ENCODE results near the gene MBNL2.

Gene MBNL2

DNA sequence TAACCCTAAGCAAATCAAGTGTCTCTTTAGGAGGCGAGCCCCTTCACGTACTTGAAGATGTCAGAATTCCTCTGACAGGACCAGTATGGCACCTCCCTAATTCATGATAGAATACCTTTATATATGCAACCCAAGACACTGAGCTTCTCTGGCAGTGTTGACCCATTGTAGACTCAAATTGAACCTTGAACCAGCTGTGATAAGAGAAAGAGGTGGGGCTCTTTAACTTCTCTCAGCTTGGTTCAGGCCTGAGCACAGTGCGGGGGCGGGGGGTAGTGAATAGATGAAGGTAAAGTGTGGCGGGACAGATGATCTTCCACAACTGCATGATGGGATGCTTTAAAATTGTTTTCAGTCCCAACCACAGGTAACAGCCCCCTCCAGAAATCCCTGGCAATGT, 12.1 kb downstream of the MBNL2 start:
- no peak for DNase-seq (ENCODE audit: low read depth)

DNA sequence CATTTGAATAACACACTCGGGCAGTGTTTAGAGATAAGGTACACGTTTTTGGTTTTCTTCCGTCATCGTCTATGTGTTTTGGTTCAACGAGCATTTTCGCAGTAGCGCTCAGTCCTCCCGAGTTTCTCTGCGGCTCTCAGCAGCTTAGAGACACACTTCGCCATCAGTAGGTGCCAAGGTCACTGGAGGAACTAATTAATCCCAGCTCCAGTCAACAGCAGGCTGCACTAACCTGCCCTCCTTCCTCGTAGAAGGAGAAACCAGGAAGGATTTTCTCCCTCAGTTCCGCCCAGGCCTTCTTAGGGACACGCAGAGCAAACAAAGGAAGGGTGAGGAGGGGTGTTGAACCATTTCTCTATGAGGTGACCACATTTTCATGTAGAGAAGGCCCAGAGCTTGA, 12.6 kb downstream of the MBNL2 start:
- no peak for DNase-seq (ENCODE audit: low read depth)

DNA sequence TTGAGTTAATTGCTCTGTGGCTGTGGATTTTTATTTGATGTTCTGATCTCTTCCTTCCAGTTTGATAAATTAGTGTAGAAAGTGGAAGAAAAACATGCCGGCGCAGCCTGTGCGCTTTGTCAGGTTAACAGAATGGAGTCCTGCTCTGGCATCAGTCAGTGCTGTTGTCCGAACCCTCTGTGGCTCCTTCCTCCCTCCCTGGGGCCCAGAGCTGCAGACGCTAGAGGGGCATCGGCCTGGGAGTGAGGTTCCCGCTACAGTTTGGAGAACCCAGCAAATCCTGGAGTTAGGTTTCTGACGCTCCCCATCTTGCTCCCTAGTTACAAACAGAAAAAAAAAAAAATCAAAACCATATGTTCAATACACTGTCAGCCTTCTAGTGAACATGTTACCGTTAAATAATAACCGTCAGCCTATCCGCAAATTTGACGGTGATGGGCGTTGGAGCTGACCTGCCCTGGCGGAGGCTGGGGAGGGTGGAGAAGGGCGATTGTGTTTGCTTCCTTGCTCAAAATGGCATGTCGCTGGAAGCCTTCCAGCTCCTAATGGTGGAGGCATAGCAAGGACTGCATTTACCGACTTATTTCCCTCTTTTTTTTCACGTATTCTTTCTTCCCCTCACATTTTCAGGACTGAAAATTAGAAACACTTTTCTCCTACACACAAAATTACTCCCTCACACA, 13.6 kb downstream of the MBNL2 start:
- DNase-seq (ENCODE audit: low read depth): no peak

DNA sequence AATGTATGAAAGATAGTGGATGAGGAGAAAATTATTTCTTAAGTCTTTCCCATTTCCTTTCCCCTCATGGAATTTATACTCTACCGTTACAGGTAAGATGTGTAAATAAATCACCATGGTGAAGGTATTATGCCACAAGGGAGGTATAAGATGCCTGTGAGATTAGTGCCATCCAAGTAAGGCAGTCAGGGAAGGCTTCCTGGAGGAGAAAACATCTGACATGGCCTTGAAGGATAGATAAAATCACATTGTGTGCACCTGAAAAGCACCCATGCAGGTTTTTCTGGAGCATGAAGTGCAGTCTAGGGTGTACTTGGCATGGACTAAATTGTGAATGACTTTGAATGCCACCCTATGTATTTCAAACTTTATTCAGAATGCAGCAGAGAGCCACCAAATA, 15.3 kb downstream of the MBNL2 start:
- DNase-seq (ENCODE audit: low read depth): no peak

DNA sequence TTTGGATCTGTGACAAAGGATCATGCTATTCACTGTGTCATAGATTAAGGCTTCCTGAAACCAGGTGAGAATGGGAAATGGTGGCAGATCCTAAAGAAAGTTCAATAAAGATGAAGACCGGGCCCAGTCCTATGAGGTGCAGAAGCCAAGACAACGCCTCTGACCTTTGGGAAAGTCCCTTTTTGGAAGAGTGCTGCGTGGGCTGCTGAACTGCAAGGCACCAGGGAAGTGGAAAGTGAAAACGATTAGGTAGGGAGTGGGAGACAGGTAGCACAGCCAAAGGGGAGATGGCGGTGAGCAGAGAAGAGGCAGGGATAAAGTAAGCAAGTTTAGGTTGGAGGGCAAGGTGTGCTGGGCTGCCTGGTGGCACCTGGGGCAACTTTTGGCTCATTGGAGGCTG, 16.3 kb downstream of the MBNL2 start:
- DNase-seq (ENCODE audit: low read depth): no peak

DNA sequence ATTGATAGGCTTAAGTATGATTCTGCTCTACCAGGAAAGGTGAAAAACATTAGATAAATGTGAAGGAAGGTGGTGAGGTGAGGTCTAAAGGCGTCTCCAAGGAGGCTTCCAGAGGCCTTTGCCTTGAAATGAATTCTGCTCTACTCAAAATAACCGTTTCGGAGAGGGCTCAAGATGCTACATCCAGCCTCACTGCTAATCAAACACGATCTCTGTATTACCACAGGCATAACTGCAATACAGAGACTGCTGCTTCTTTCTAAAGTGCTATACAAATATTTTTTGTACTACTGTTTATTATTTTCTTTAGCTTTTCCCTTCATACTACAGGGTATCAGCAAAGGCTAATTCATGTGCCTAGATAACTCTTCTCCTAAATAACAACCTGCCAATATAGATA, 16.8 kb downstream of the MBNL2 start:
- DNase-seq (ENCODE audit: low read depth): no peak

DNA sequence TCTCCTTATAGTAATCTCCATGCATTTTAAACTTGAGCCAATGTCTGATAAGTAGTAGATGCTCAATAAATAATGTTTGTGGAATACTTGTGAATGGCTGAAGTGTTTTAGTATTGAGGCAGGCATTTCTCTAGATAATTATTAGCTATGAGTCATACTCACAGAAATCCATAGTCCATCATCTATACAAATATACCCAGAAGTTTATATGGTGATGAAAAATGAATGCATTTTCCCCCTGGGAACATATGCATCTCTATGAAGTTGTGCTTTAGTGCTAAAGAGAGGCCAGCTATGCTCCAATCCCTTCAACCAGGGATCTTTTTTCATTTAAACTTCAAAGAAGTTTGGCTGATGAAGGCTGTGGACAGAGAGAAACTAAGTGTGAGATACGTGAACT, 17.2 kb downstream of the MBNL2 start:
- no peak for DNase-seq (ENCODE audit: low read depth)

DNA sequence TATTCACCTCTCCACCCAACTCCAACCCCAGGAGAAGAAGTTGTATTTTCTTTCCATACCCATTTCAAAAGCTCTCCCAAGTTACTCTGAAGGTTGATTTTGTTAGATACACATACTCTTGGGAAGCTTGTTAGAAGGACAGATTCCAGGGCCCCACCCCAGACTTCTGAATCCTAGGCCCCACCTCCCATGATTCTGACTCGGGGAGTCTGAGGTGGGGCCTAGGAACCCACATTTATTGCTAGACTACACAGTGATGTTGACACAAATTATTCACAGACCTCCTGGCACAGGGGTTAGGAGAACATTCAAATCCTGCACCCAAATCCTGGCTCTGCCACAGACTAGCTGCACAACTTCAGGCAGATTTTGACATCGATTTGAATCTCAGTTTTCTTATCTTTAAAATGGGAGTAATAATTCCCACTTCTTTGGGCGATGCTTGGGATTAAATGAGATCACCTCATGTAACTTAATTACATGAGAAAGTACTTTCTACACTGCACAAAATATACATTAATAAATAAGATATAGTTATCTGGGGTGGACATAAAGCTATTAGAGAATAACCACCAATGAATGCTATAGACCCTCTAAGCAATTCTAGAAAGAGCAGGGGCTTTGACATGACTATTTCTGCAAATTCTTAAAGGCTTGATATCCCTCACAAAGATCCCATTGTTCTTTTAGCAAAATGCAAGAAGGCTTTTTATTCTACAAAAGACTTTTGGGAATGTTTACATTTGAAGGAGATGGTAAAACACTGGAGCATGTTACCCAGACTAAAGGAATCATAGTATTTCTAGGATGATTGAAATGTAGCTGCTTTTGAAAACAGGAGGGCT, 18.0 kb downstream of the MBNL2 start:
- DNase-seq (ENCODE audit: low read depth): no peak

DNA sequence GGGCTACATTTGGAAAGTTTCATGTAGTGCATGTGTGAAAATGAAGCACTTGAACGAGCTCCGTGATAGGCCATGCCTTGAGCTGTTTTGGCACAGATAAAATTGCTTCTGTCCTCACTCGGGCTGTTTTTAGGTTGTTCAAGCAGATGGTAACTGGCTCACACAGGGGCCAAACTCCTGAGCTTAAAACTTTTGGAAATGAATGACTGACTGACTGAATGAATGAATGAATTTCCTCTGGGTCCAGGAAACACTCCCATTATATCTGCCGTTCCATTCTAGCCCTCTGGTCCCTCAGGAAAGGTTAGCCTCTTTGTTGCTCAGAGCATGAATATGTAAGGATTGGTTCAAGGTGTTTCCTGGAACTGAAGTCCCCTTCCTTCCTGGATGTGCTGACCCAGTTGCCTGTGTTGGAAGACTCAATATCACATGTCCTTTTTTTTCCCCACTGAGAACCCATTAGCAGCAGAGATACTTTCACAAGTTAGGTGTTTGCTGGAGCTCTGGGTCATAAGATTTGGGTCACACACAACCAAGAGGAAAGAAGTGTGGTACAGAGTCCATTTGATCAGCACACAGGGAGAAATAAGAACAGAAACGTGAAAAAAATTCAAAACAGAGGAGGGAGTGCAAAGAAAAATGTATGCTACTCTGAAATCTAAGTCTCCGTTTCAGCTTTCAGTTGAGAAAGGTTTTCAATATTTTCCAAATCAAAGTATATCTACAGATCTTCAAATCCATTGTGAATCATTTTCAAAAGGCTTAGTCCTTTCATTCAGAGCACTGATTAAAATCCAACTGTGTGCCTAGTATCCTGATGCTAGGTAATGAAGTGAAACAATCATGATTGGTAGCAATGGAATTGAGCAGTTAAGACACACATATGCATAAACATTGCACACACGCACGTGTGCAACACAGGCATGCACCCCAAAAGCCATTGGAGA, 18.9 kb downstream of the MBNL2 start:
- no peak for DNase-seq (ENCODE audit: low read depth)

DNA sequence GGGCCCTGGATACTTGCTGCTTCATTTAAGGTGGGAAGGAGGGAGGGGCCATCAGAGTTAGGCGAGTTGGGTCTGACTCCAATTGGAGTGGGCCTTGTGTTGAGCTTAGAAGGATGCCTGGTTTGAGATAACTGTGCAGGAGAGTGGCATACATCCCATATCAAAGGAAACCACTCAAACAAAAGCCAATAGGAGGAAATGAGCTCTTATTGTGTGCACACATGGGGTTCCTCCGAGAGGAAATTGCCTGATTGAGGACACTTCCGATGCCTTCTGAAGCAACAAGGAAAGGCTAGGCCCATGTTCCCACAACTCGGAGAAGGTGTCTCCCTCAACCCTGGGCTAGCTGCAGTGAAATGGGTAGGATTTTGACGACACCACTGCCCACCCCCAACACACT, 19.6 kb downstream of the MBNL2 start:
- DNase-seq (ENCODE audit: low read depth): no peak

DNA sequence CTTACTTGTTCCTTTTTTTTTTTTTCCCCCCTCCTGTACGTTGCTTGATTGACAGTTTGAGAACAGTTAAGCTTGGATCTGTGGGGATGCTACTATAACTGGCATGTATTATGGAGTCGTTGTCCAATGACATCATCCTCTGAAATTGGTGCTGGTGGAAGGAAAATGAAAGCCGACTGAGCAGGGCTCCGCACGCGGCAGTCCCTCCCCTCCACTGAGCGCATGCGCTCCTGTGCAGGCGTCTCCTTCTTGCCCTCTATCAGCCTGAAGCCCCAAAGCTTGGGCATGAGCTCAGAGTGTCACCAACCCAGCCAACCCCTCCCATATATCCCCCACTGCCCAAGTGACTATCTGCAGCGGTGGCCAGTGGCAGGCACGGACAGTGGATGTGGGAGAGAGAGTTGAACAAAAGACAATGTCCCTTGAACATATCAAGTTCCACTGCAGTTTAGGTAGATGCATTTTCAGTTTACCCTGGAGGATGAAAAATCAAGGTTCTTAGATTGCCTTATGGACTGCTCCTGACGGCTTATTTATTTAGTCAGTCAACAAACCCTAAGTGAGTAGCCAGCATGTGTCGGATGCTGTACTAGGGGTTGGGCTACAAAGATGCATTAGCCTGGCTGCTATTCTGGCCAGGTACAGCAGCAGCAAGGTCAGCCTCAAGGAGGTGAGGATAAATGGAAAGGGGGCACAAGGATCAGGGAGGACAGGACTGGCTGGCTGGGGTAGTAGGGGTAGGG, 20.8 kb downstream of the MBNL2 start:
- DNase-seq (ENCODE audit: low read depth): no peak

DNA sequence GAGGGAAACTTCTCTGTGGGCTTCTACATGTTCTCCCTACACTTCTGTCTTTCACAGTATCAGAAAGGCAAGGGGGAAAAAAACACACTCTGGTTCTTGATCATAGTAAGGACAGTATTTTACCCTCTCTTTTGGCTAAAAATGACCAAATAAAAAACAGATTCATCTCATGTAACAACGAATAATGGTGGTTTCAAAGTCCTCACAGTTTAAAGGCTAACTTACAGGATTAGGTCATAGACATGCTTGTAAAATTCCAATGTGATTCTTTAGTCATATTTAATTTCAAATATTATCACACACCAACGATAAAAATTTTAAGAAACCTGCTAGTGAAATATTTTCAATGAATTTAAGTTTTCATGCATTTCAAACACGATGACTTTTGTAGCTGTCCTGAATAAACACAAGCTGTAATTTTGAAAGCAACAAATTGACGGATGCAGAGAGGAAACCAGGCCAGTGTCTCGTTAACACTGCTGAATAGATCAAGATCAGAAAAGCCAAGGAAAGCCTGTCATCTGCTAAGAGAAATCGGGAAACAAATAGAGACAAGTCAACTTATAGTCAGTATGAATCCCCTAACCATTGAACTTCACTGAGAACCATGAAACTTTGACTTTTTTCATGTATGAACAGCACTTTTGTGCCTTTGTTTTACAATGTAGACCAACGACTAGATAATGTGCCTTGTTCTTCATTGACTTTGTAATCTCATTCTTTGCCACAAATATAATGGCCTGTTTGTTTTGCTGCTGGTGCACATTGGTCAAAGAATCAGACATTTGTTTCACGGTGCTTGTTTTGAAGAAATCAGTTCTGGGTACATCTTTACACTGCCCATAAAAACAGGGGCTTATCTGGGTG, 22.0 kb downstream of the MBNL2 start:
- DNase-seq (ENCODE audit: low read depth): no peak

DNA sequence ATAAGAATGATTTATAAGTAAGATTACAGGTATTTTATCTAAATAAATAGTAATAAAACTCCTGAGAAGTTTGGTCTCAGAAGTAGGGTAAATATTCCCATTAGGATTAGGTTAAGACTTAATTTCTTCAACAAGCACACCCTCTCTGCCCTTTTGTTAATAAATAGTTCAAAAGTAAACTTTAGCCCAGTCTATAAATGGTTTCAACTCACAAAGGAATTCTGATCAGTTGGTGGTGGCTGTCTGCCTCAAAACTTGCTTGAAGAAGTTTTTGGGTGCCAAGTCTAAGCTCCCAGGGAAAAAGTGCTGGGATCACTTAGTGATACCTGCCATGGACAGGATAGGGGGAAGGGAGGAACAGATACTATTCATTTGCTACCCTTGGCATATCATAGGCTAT, 22.9 kb downstream of the MBNL2 start:
- no peak for DNase-seq (ENCODE audit: low read depth)

DNA sequence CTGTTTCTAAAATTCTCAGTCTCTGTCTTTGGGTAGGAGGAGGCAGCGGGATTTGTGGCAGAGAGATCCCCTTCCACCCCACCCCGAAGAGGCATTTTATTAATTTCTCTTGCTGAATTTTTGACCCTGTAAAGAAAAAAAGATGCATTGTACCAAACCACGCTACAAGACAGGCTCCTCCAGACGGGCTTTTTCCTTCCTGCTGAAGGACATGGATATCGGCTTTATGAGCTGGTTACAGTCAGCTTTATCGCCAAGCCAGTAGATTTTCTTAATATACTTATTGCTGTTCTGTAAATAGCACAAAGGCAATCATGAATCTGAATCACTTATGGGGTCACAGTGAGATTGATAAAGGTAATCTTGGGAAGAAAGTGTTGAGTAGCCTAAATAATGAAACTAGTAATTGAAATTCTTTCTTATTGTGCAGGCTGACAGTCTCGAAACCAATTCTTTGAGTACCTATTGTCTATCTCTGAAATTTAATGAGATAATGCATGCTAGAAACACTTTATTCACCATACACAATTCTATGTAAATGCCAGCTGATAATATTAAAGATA, 24.5 kb downstream of the MBNL2 start:
- DNase-seq (ENCODE audit: low read depth): no peak

DNA sequence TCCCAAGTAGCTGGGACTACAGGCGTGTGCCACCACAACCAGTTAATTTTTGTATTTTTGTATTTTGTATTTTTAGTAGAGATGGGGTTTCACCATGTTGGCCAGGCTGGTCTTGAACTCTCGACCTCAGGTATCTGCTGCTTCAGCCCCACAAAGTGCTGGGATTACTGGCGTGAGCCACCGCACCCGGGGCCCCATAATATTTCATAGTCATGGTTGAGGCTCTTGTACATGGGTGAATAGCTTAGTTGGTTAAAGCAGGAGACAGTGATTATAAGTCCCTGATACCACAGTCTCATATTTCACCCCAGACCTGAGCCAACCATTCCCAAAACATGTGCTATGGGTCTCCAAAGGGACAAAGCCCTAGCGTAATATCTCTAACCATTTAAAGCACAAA, 26.1 kb downstream of the MBNL2 start:
- no peak for DNase-seq (ENCODE audit: low read depth)

DNA sequence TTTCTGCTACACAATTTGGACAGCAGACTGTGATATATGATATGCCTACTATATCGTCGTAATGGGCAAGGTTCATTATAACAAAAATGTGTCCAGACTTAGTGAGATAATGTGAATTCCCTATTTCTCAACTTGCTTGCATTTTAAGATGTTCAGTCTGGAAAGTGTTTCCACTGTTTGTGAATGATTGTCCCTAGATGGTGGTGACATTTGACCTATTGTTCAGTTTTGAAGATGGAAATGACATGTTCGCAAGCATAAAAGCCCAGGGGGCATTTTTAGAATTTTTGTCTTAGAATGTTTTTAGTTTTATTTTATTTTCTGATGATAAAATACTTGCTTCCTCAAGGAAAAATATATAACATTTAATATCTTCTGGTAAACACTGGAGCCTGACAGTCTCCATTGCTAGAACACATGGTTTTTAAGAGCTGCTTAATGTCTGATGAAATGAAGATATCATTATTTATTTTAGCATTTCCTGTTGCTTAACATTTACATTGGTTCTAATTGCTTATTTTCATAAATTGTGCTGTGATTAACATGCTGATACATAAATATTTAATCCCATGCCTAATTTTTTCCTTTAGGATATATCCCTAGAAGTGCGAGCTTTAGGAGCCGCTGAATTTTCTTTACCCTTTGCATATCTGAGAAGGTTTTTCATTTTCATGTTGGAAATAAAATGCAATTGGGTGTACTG, 27.1 kb downstream of the MBNL2 start:
- no peak for DNase-seq (ENCODE audit: low read depth)

DNA sequence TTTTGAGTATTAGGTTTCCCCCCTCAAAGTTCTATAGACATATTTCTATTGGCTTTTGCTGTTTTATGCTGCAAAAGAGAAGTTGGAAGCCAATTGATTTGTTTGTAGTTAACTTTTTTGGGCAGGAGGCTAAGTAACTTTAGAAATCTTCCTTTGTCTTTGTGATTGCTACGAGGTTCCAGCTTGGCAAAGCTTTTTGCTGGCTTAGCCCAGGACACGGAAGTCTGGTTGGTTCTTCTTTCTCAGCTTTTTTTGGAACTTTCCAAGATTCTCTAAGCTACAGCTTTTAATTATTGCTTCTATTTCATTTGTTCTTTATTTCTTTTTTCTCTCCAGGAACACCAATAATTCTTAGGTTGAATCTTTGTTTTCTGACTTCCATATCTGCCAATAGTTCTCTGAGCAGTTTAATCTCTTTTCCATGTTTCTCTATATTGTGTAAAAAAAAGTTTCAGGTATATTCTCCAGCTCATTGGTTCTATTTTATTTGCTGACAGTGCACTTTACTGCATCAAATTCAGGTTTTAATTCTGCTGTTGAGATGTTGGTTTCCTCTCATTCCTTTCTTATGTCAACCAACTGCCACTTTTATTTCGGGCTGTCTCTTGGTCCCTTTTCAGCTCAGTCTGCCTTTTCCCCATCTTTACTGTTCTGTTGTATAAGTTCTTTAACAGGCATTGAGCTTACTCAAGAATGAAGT, 27.8 kb downstream of the MBNL2 start:
- DNase-seq (ENCODE audit: low read depth): no peak

DNA sequence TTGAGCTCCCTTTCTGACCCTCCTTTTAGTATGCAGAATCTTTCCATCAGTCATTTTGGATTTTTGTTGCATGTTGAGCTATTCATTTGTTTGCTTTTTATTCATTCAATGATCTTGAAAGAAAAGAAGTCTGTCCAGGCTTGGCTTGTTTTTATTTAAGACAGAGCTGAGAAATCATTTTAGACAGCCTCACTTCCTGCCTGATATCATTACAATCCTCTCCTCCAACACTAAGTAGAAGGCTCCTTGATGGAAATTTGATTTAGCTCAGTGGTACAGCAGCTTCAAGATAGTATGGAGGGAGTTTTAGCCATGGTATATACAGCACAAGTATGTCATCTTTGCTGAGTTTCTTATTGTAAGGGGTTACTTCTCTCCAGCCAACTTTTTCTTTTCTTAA, 28.4 kb downstream of the MBNL2 start:
- no peak for DNase-seq (ENCODE audit: low read depth)

DNA sequence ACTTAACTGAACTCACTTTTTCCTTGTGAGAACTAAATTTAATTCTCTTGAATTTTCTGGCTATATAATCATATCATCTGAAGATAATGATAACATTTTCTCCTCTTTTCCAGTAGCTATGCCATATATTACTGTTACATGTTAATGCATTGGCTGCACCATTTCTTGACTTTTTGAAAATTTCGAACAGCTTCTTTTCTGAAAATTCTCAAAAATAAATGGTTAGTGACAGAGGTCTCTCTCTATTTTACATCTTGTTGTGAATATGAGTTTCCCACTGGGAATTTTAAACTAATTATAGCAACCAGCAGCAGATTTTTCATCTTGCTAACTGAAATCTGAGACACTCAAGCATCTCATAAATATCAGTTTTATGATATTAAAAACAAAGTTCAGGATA, 30.6 kb downstream of the MBNL2 start:
- no peak for DNase-seq (ENCODE audit: low read depth)

Measured in ELR (cell line).